ENCODE data around the gene MARK1. TPM values are rescaled to one million over a fixed set of nuclear protein-coding genes. Genes with fewer than 3 reads are reported as not detected.

The MARK1 gene
- total and polyA plus RNA-seq, 2 of the 4 experiments (the other 2 are of a cell fraction): not detected

GRCh38 chr1:220631238-220631815 is 103.4 kb downstream of the MARK1 start:
- no peak overlapping the region for H2AK9ac ChIP-seq (replicated peaks; ENCODE audit: low read depth, low read length, poor library complexity)
- H3K79me1 ChIP-seq (ENCODE audit: low read depth in 1 of 2, low read length in 2 of 2): no peaks in the 10 kb centered on the region
- no peak overlapping the region for H3K9ac ChIP-seq (ENCODE audit: low read depth, low read length)
- H3K4me2 ChIP-seq (ENCODE audit: low read depth, low read length): no peak overlapping the region
- H3K23ac ChIP-seq (ENCODE audit: low read depth, low read length): no peak overlapping the region
- H3K56ac ChIP-seq (ENCODE audit: extremely low read depth, insufficient read depth, low read length): no peak overlapping the region
- TF ChIP-seq POLR2A (IDR thresholded peaks at IDR 0.05; ENCODE audit: low read depth, low read length) (no peak), RAD21 (IDR thresholded peaks at IDR 0.05; ENCODE audit: low read length) (no peak), NFE2L2 (IDR thresholded peaks at IDR 0.05; ENCODE audit: low read depth, low read length) (no peak), CTCF (conservative IDR thresholded peaks at IDR 0.05; ENCODE audit: low read depth, low read length) (no peak), SMC3 (IDR thresholded peaks at IDR 0.05; ENCODE audit: low read depth, low read length) (no peak), CHD1 (IDR thresholded peaks at IDR 0.05; ENCODE audit: low read depth, low read length) (no peak), MXI1 (IDR thresholded peaks at IDR 0.05; ENCODE audit: borderline replicate concordance, low read depth, low read length) (no peak), USF2 (IDR thresholded peaks at IDR 0.05; ENCODE audit: low read depth, low read length) (no peak), FOS (IDR thresholded peaks at IDR 0.05; ENCODE audit: low read depth, low read length) (no peak)
- H3K4ac ChIP-seq (ENCODE audit: low read depth, low read length): no peak overlapping the region
- no TSS peak for BruUV-seq (replicated peaks)
- no peak overlapping the region for H2BK120ac ChIP-seq (ENCODE audit: low read depth, low read length)
- no peak overlapping the region for H2AK5ac ChIP-seq (ENCODE audit: low read depth, low read length)
- WGBS, 2 experiments (ENCODE audit: extremely low coverage in 2 of 2, insufficient read length in 1 of 2): 82% methylated on average over 2 of the region's 4 CpGs; no CpG with 5 or more reads in 1 of the 2 experiments
- no peak overlapping the region for H4K8ac ChIP-seq (ENCODE audit: low read depth in 2 of 2, low read length in 2 of 2)
- H3K4me1 ChIP-seq (ENCODE audit: control insufficient read depth, insufficient read depth, low read length): no peaks in the 10 kb centered on the region
- no peak overlapping the region for H2BK20ac ChIP-seq (ENCODE audit: low read depth, low read length)
- in situ Hi-C loops (cut with MboI; ENCODE audit: low sequenced_read_pairs): no loop called here
- intact Hi-C loops (cut with micrococcal nuclease): no loop called here
- H3K18ac ChIP-seq (ENCODE audit: low read depth, low read length): no peak overlapping the region
- H3K14ac ChIP-seq (replicated peaks; ENCODE audit: low read depth, low read length): no peak overlapping the region
- DNase-seq (no peak), ATAC-seq (ENCODE audit: low read depth) (no peak)
- H4K5ac ChIP-seq (ENCODE audit: low read depth, low read length): no peak overlapping the region
- H2BK15ac ChIP-seq (ENCODE audit: low read depth, low read length): no peak overlapping the region
- ChIA-PET CTCF (no interaction called here), POLR2A (ENCODE audit: unreplicated experiment) (no interaction called here)
- no peaks in the 10 kb centered on the region for H3K27me3 ChIP-seq (ENCODE audit: control insufficient read depth, insufficient read depth, low read length)
- dilution Hi-C loops (cut with HindIII; ENCODE audit: low sequenced_read_pairs, unreplicated experiment): no loop called here
- no peaks in the 10 kb centered on the region for H3K36me3 ChIP-seq (ENCODE audit: control insufficient read depth, insufficient read depth, low read length)
- H2AFZ ChIP-seq (replicated peaks; ENCODE audit: low read length, poor library complexity): no peak overlapping the region
- no peak overlapping the region for H2BK5ac ChIP-seq (ENCODE audit: low read depth, low read length, poor library complexity, severe bottlenecking)
- no peaks in the 10 kb centered on the region for H3K9me1 ChIP-seq (ENCODE audit: insufficient read depth, low read length)
- no peaks in the 10 kb centered on the region for H3K9me3 ChIP-seq (ENCODE audit: control insufficient read depth, insufficient read depth, low read length)
- no peak overlapping the region for H3K27ac ChIP-seq (ENCODE audit: insufficient read depth, low read length)
- H3K4me3 ChIP-seq (ENCODE audit: insufficient read depth, low read depth, low read length): no peak overlapping the region
- H4K20me1 ChIP-seq (ENCODE audit: insufficient read depth, low read length): no peaks in the 10 kb centered on the region
- H4K91ac ChIP-seq (ENCODE audit: insufficient read depth, low read depth, low read length): no peak overlapping the region
